ENCODE results near the gene GOSR2. TPM values are rescaled to one million over a fixed set of nuclear protein-coding genes. Genes with fewer than 3 reads are reported as not detected.
"Not testable (repeated sequence)": the region's sequence is repeated elsewhere in the genome, so short reads cannot be mapped to it uniquely, and the experiment has no call there.

The GOSR2 gene
- total RNA-seq, 1 donor from 2014 or later, result 90.9 TPM

DNA sequence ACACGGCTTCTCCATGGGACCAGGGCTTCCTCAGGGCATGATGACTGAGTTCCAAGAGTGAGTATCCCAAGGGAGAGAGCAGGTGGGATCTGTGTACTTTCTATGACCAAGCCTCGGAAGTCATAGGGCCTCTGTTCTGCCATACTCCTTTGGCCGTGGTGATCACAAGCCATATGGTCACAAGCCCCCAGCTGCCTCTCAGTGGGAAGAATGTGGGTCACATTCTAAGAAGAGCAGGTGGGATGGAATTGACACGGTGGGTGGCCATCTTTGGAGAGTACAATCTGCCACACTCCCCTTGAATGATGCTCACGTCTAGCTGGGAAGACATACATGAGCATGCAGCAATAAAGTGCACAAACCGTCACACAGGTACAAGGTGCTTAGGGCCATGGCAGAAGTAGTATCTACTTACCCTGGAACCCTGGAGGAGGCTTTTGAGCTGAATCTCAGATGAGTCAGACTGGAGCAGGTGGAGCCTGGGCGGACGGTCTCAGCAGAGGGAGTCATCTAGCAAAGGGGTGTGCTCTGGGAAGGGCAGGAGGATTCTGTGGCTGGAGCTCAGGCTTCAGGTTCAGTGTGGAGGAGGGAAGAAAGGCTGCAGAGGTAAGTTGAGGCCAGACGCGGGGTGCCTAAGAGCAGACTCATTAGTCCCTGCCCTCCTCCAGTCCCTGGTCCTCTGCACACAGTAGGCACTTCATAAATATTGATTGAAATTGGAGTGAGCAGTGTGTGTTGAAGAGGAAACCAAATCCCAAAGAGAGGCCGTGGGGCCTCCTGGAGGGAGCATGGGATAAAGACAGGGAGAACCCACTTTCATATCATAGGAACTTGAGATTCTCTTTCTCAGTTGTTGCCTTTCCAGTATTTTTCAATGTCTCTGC, 26.6 kb downstream of the GOSR2 start:
- Mint-ChIP-seq H3K27me3 (ENCODE audit: low read depth) (peaks cover 3% of the 10 kb centered on the region), H3K36me3 (no peaks in the 10 kb centered on the region), H3K27ac (no peak overlapping the region), H3K4me3 (no peak overlapping the region), H3K9me3 (peaks cover 3% of the 10 kb centered on the region), H3K4me1 (peaks cover 12% of the 10 kb centered on the region)
- no peak for DNase-seq (ENCODE audit: low spot score in 2 of 2, unreplicated experiment in 2 of 2)
- TF ChIP-seq CTCF (IDR thresholded peaks at IDR 0.05; ENCODE audit: unreplicated experiment), result no peak

GRCh38 chr17:46950342-46950996, 27.5 kb downstream of the GOSR2 start:
- Mint-ChIP-seq H3K4me3 (no peak overlapping the region), H3K27me3 (ENCODE audit: low read depth) (peaks cover 3% of the 10 kb centered on the region), H3K36me3 (no peaks in the 10 kb centered on the region), H3K27ac (no peak overlapping the region), H3K9me3 (peaks cover 3% of the 10 kb centered on the region), H3K4me1 (peaks cover 5% of the 10 kb centered on the region)
- no peak for TF ChIP-seq CTCF (IDR thresholded peaks at IDR 0.05; ENCODE audit: unreplicated experiment)
- no peak for DNase-seq (ENCODE audit: low spot score in 2 of 2, unreplicated experiment in 2 of 2)

- H3K27ac Mint-ChIP-seq, result no peak overlapping the region
- no peak for TF ChIP-seq CTCF (IDR thresholded peaks at IDR 0.05; ENCODE audit: unreplicated experiment)
- no peaks in the 10 kb centered on the region for H3K4me1 Mint-ChIP-seq
- peaks cover 3% of the 10 kb centered on the region for H3K27me3 Mint-ChIP-seq (ENCODE audit: low read depth)
- peaks cover 1% of the 10 kb centered on the region for H3K36me3 Mint-ChIP-seq
- DNase-seq (ENCODE audit: low spot score in 2 of 2, unreplicated experiment in 2 of 2), result no peak
- no peak overlapping the region for H3K4me3 Mint-ChIP-seq
- peaks cover 3% of the 10 kb centered on the region for H3K9me3 Mint-ChIP-seq
Observed at GRCh38 chr17:46950997-46951621, 28.1 kb downstream of the GOSR2 start.

DNA sequence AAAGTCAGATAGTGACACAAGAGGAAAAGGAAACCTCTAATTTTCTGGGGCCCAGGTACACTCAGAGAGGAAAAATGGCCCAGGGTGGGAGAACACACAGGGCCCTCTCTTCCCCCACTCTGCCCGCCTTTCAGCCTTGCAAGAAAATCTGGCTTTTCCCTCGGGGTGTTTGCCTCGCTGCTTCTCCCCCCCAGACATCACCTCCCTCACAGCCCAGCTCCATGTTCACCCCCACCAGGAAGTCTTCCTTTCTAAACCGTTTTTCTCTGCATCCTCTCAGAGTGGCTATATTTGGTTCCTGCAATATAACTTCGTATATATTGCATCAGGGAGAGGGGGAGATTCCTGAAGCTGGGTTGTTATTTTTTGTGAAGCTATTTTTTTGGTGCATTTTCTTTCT, 28.7 kb downstream of the GOSR2 start:
- peaks cover 3% of the 10 kb centered on the region for H3K9me3 Mint-ChIP-seq
- no peak overlapping the region for H3K27ac Mint-ChIP-seq
- TF ChIP-seq CTCF (IDR thresholded peaks at IDR 0.05; ENCODE audit: unreplicated experiment), result no peak
- H3K4me1 Mint-ChIP-seq, result no peaks in the 10 kb centered on the region
- DNase-seq (ENCODE audit: low spot score in 2 of 2, unreplicated experiment in 2 of 2), result no peak
- H3K36me3 Mint-ChIP-seq, result peaks cover 4% of the 10 kb centered on the region
- peaks cover 3% of the 10 kb centered on the region for H3K27me3 Mint-ChIP-seq (ENCODE audit: low read depth)
- no peak overlapping the region for H3K4me3 Mint-ChIP-seq

DNA sequence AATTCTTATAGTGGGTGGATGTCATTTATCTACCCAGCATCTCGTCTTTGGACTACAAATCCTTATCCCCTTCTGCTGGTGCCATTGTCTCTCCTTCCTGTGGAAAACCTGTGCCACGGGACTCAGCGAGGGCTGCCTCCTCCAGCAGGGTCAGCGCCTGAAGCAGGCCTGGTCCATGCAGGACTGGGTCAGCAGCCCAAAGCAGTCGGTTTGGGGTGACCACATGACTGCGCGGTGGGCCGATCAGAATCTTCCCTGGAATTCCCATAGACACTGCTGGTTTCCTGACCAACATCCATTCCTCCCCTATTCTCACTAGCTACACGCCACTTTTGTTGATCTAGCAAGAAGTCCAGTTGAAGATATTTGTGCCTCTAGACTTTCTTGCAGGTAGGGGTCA, 29.2 kb downstream of the GOSR2 start:
- H3K36me3 Mint-ChIP-seq, result peaks cover 5% of the 10 kb centered on the region
- no peak for DNase-seq (ENCODE audit: low spot score in 2 of 2, unreplicated experiment in 2 of 2)
- H3K9me3 Mint-ChIP-seq, result peaks cover 3% of the 10 kb centered on the region
- peaks cover 3% of the 10 kb centered on the region for H3K27me3 Mint-ChIP-seq (ENCODE audit: low read depth)
- H3K4me1 Mint-ChIP-seq, result no peaks in the 10 kb centered on the region
- no peak overlapping the region for H3K4me3 Mint-ChIP-seq
- no peak overlapping the region for H3K27ac Mint-ChIP-seq
- TF ChIP-seq CTCF (IDR thresholded peaks at IDR 0.05; ENCODE audit: unreplicated experiment), result no peak

DNA sequence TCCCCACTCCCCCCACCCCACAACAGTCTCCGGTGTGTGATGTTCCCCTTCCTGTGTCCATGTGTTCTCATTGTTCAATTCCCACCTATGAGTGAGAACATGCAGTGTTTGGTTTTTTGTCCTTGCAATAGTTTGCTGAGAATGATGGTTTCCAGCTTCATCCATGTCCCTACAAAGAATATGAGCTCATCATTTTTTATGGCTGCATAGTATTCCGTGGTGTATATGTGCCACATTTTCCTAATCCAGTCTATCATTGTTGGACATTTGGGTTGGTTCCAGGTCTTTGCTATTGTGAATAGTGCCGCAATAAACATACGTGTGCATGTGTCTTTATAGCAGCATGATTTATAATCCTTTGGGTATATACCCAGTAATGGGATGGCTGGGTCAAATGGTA, 30.2 kb downstream of the GOSR2 start:
- H3K27ac Mint-ChIP-seq; H3K27me3 Mint-ChIP-seq (ENCODE audit: low read depth); H3K36me3 Mint-ChIP-seq; H3K9me3 Mint-ChIP-seq; H3K4me1 Mint-ChIP-seq; DNase-seq (ENCODE audit: low spot score in 2 of 2, unreplicated experiment in 2 of 2); H3K4me3 Mint-ChIP-seq: not testable (repeated sequence)

Data from mesothelial cell of epicardium (in vitro differentiated cells).